Epithelial cell of proximal tubule (primary cell): ENCODE data around the gene PACRG. TPM values are rescaled to one million over a fixed set of nuclear protein-coding genes. Genes with fewer than 3 reads are reported as not detected.

Experiments
- DNase-seq: peaks from one replicate; pipeline ENCODE4 v3.0.0-alpha.2; 2011; ENCODE audit warnings: low read depth
- H3K4me3 ChIP-seq: 2 replicates; pipeline ENCODE4 v1.5.1; 2011; ENCODE audit warnings: low read depth, mild to moderate bottlenecking, low read length
- CTCF ChIP-seq: conservative IDR thresholded peaks from 2 replicates; pipeline ENCODE4 v1.5.1; 2012; ENCODE audit warnings: low read depth, mild to moderate bottlenecking, low read length
- total RNA-seq: library from RNA; depleted of rRNA; stranded (reverse); fragments of >200 nt; gene quantifications from 2 replicates; pipeline ENCODE4 v1.2.3, GENCODE V29; 2015

The PACRG gene
- total RNA-seq, 1 donor from 2014 or later = 0.12 TPM

DNA sequence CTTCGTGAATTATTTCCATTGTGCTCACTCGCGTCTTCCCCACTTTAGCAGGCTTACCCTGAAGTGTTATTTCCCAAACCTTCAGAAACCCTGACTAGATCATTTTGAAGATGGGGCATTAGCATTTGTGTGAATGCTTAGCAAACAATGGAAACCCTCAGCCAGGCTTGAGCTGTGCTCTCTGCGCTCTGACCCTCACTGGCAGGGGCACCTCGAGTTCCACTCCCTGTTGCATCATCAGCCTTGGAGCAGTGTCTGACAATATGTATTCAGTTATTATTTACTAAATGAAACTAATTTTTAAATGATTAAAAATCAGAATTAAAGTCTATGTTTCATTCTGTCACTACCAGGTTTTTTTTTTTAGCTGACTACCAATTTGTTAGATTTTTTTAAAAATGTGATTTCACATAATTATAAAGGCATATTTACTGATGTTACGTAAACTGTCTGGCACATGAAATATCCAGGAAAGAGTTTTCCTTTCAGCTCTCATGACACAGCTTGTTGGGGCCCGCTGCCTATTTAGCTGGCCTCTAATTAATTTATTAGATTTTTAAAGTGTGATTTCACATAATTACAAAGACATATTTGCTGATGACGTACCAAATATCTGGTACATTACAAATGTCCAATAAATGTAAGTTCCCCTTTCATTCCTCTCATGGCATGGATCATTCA, 155.2 kb downstream of the PACRG start:
- TF ChIP-seq CTCF = no peak
- no peak overlapping the region for H3K4me3 ChIP-seq
- DNase-seq = no peak

DNA sequence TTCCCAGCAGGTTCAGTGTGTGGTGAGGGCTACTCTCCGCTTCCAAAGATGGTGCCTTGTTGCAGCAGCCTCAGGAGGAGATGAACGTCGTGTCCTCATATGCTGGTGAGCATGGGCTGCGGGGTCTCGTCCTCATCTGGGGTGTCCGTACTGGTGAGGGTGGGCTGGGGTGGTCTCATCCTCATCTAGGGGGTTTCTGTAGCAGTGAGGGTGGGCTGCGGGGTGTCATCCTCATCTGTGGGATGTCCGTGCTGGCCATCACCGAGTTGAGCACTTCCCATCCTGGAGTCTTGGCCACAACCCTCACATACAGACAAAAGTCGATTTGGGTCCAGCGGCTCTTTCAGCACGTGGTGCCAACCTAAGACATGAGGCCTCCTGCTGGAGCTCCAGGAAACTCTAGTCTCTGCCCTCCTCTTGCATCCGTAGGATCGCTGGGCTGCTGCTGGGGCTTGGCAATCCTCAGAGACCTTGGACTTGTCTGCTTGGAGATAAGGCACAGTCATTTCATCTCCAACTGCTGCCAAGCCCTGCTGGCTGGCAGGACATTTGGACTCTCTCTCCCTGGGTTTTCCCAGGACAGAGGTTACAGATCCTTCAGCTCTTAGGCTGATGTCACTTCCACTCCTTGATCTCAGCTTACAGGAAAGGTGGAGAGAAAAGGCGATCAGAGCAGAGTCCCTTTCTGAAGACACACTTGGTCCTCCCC, 160.4 kb downstream of the PACRG start:
- TF ChIP-seq CTCF = no peak
- no peak overlapping the region for H3K4me3 ChIP-seq
- no peak for DNase-seq

- DNase-seq = no peak
- TF ChIP-seq CTCF = no peak
- H3K4me3 ChIP-seq = no peak overlapping the region
Observed at GRCh38 chr6:162889303-162889702, 161.5 kb downstream of the PACRG start.

DNA sequence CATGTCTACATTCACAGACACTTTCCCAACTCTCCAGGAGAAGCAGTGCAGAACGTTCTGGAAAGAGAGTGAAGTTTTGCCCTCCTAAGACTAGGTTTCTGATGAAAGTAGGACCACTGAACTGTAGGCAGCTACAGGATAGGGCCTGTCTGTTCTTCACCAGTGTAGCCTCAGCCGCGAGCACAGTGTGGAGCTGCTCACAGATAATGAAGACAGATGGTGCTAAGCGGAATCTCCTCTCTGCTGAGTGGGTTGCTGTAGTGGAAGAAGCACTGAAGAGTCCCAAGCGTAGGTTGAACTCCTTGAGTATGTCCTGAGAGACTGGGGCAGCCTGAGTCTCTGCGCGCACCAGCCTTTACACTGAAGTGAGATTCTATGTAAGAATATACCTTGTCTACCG, 170.2 kb downstream of the PACRG start:
- DNase-seq = no peak
- H3K4me3 ChIP-seq = no peak overlapping the region
- TF ChIP-seq CTCF = no peak

DNA sequence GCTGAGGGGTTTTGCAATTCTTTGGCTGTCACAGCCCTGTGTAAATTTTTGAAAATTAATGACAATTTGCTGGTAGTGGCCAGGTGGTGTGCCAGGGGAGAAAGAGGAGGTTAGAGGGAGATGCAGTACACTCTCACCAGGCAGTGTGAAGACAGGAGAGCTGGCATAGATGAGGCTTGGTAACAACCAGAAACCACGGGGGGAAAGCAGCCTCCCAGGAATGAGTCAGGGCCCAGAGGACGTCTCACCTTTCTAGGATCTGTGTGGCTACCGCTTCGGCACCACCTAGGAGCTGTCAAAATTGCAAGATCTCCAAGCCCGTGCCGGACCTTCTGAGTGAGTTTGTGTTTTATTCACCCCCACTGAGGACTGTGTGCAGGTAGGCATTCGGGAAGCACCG, 171.4 kb downstream of the PACRG start:
- H3K4me3 ChIP-seq = no peak overlapping the region
- no peak for DNase-seq
- TF ChIP-seq CTCF = no peak

DNA sequence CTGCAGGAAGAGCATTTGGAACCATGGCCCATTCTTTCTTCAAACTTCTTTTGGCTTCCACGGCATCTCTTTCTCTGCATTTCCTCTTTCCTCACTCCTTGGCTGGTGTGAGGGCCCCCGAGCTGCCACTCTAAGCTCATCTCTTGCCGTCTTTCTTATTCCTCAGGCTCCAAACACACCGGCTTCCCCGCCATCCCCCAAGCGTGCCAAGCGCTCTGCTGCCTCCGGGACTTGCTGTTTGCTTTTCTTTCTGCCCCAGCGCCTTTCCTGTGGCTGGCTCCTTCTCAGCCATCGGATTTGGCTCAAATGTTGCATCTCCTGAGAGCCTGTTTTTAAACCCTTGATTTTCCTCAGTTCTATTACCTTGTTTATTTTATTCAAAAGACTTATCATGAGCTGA, 172.7 kb downstream of the PACRG start:
- no peak for TF ChIP-seq CTCF

DNA sequence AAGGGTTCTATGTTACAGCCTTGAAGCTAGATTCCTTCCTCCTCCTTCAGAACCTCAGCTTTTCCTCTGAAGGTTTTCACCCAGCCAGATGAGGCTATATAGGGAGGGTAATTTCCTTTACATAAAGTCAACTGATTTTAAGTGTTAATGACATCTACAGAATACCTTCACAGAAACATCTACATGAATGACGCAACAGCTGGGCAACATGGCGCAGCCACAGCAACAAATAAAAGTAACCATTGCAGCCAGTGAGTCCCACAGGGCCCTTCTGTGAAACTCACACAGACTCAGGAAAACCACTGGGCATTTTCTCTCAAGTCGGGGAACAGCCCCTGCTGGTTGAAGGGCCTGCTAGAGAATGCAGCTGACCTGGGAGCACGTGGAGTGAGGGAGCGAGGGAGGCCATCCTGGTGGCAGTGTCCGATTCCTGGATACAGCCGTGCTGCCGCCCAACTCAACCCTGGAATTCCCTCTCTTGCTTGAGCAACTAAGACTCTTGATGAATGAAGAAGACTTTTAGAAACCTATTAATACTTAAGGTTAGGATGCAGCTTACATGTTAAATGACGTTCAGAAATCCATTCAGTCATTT, 176.4 kb downstream of the PACRG start:
- no peak for DNase-seq
- no peak overlapping the region for H3K4me3 ChIP-seq
- no peak for TF ChIP-seq CTCF

More for the DNA sequence above, 172.7 kb downstream of the PACRG start:
- no peak for DNase-seq
- H3K4me3 ChIP-seq = no peak overlapping the region
